ENCODE measurements around the gene JSRP1. TPM values are rescaled to one million over a fixed set of nuclear protein-coding genes. Genes with fewer than 3 reads are reported as not detected.
A peak's percentile ranks its signal among the peaks of the same experiment; 100 is the strongest.

Gene JSRP1
- total and polyA plus RNA-seq, 2 of the 8 experiments (the other 6 are each of a cell fraction or from before 2014, with no cell fraction given) = 0.24 to 0.56 TPM

DNA sequence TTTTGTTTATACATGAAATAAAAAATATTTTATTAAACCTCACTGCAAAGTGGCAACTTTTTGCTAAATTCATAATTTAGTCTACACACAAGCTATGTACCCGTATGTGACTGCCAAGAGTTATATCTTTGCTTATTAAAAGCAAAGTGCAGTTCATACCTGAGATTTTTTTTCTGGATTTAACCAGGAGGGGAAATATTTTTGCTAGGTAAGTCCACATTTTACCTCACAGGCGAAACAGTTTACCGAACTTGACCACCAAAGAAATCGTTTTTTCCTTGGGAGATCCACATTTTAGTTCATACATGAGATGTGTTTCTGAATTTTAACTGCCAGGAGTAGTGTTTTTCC, 12.2 kb upstream of the JSRP1 start:
- Histone ChIP-seq H3K4ac (replicated peaks; ENCODE audit: insufficient read length, low read depth, low read length) (no peak overlapping the region), H3K23me2 (ENCODE audit: low read depth, low read length) (peaks cover 5% of the 10 kb centered on the region; the same call in 1 of the 2 replicates), H2AFZ (ENCODE audit: low read length) (no peak overlapping the region), H3K9me3 (ENCODE audit: insufficient read depth in 2 of 2, low read depth in 1 of 2, low read length in 1 of 2) (no peaks in the 10 kb centered on the region), H2BK12ac (ENCODE audit: low read depth, low read length) (no peak overlapping the region), H3K4me3 (ENCODE audit: extremely low read depth in 1 of 4, insufficient read depth in 2 of 4, low read depth in 3 of 4, low read length in 4 of 4) (peak overlapping the region in 2 of 4 experiments; percentile 95 to 100; a peak in 3 of 8 replicates), H3K79me1 (ENCODE audit: low read depth, low read length) (no peaks in the 10 kb centered on the region), H4K5ac (ENCODE audit: insufficient read length, low read depth, low read length) (no peak overlapping the region), H2BK15ac (ENCODE audit: low read length) (no peak overlapping the region), H3K23ac (ENCODE audit: insufficient read length) (no peak overlapping the region), H3K4me2 (ENCODE audit: insufficient read depth in 1 of 2, low read depth in 2 of 2, low read length in 2 of 2) (peak overlapping the region; percentile 38 to 63; a peak in 2 of 4 replicates), H2AK5ac (ENCODE audit: low read depth, low read length) (no peak overlapping the region), H4K8ac (ENCODE audit: extremely low read depth, insufficient read depth, low read length) (no peak overlapping the region), H3K56ac (replicated peaks; ENCODE audit: insufficient read length, low read depth, low read length) (no peak overlapping the region), H3K36me3 (ENCODE audit: control insufficient read depth in 2 of 4, insufficient read depth in 4 of 4, low read length in 3 of 4) (peaks cover 3 to 23% (median 9%) of the 10 kb centered on the region in 4 experiments; a peak in 5 of 8 replicates), H3K14ac (ENCODE audit: insufficient read length) (no peak overlapping the region), H4K91ac (replicated peaks; ENCODE audit: insufficient read length, low read length) (no peak overlapping the region), H2BK5ac (ENCODE audit: low read depth, low read length) (no peak overlapping the region), H3K79me2 (ENCODE audit: control insufficient read depth in 1 of 2, insufficient read depth in 2 of 2, low read length in 2 of 2) (peaks cover 20 to 34% of the 10 kb centered on the region in 2 experiments; a peak in 3 of 4 replicates), H2BK120ac (replicated peaks; ENCODE audit: low read depth, low read length) (no peak overlapping the region), H3K27ac (ENCODE audit: low read depth, low read length) (no peak overlapping the region), H4K20me1 (replicated peaks in 1 of 2; ENCODE audit: control insufficient read depth in 1 of 2, insufficient read depth in 2 of 2, low read length in 2 of 2) (peaks cover 17 to 20% of the 10 kb centered on the region in 2 experiments), H3K18ac (ENCODE audit: extremely low read depth, low read length) (no peak overlapping the region), H2BK20ac (ENCODE audit: low read length) (no peak overlapping the region), H3K9ac (replicated peaks in 1 of 4; ENCODE audit: extremely low read depth in 1 of 4, low read depth in 3 of 4, low read length in 3 of 4) (no peak overlapping the region), H3K27me3 (replicated peaks in 1 of 4; ENCODE audit: control insufficient read depth in 3 of 4, extremely low read depth in 1 of 4, insufficient read depth in 3 of 4, low read length in 3 of 4) (no peaks in the 10 kb centered on the region), H3K4me1 (replicated peaks in 1 of 4; ENCODE audit: control insufficient read depth in 3 of 4, insufficient read depth in 4 of 4, low read length in 3 of 4) (peaks cover 0 to 18% (median 6%) of the 10 kb centered on the region in 4 experiments; a peak in 5 of 7 replicates)
- 81% methylated on average over 4 of the region's 4 CpGs; no CpG with 5 or more reads in 1 of the 2 experiments for WGBS, 2 experiments (ENCODE audit: extremely low coverage in 1 of 2, insufficient coverage in 1 of 2, insufficient read length in 1 of 2, insufficient replicate concordance in 2 of 2, low coverage in 1 of 2, low lambda C conversion rate in 2 of 2, missing lambda C conversion rate in 1 of 2)
- DNase-seq (ENCODE audit: low read depth in 1 of 2, low spot score in 2 of 2) (no peak), FAIRE-seq (no peak)
- ChIA-PET POLR2A (ENCODE audit: partially characterized antibody) (interaction anchor here (1.2 to 23.4 kb wide), 7 partner anchors 13 to 86 kb away, joined by 3 to 330 read pairs (median 8); partner anchors contain the start of genes AMH, JSRP1 and SF3A2), CTCF (ENCODE audit: partially characterized antibody) (interaction anchor here (1.4 kb wide), 1 partner anchor 29 kb away, joined by 4 read pairs; no protein-coding TSS in a partner anchor)
- TF ChIP-seq RXRA (IDR thresholded peaks at IDR 0.05; ENCODE audit: insufficient read depth, low read depth, low read length) (no peak), SAP30 (IDR thresholded peaks at IDR 0.05; ENCODE audit: insufficient read depth, insufficient replicate concordance, low read length) (no peak), NRF1 (IDR thresholded peaks at IDR 0.05; ENCODE audit: low read depth, low read length) (no peak), SIRT6 (IDR thresholded peaks at IDR 0.05; ENCODE audit: low read length) (no peak), SP2 (IDR thresholded peaks at IDR 0.05; ENCODE audit: low read length) (no peak), BACH1 (IDR thresholded peaks at IDR 0.05; ENCODE audit: low read length) (no peak), SP4 (IDR thresholded peaks at IDR 0.05; ENCODE audit: low read length) (no peak), HDAC2 (IDR thresholded peaks at IDR 0.05; ENCODE audit: borderline replicate concordance in 1 of 2, low read depth in 2 of 2, low read length in 2 of 2) (no peak)
- TF ChIP-seq, protein P1, sequence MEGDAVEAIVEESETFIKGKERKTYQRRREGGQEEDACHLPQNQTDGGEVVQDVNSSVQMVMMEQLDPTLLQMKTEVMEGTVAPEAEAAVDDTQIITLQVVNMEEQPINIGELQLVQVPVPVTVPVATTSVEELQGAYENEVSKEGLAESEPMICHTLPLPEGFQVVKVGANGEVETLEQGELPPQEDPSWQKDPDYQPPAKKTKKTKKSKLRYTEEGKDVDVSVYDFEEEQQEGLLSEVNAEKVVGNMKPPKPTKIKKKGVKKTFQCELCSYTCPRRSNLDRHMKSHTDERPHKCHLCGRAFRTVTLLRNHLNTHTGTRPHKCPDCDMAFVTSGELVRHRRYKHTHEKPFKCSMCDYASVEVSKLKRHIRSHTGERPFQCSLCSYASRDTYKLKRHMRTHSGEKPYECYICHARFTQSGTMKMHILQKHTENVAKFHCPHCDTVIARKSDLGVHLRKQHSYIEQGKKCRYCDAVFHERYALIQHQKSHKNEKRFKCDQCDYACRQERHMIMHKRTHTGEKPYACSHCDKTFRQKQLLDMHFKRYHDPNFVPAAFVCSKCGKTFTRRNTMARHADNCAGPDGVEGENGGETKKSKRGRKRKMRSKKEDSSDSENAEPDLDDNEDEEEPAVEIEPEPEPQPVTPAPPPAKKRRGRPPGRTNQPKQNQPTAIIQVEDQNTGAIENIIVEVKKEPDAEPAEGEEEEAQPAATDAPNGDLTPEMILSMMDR (IDR thresholded peaks at IDR 0.05; ENCODE audit: control extremely low read depth in 1 of 3, insufficient read depth in 1 of 3, low read depth in 1 of 3, low read length in 3 of 3) = no peak
